ENCODE measurements around the gene AIMP1.

The AIMP1 gene

DNA sequence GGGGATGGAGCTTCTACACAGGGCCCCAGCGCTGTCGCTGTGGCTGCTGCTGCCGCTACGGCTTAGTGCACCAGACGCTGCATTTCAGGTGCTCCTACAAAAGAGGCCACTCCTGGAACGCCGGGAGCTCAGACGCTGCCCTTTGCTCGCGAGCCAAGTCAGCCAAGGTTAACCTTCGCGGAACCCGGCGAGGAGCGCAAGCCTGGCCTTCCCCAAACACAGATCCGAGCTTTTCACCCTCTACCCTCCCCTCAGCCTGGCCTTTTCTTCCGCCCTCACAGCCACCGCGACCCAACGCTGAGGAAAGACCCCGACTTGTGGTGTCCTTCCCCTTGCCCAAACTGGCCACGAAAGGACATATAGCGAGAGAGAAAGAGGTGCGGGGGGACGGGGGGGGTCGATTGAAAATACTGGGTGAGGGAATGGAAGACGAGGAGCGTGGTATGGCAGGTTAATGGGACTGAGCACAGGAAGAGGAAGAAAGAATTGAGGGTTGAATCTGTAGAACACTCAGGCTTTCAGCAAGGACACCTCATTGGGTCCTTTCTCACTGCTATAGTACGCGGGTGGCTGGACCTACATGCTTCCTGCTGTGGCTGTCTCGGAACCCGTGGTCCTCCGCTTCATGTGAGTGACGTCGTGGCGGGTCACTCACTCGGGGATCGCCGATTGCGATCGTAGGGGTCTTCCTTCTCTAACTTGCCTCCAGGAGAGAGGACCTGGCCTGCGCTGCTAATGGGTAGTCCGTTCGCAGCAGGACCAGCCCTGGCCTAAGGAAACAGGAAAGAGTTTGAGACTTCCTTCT lies at the start of gene AIMP1, which contains the start of gene TBCK:
TSS of gene AIMP1 (plus strand) at position 583 of the 805 bp plus-strand sequence. CDS start 8,460 bp downstream, outside the sequence.
TSS of gene TBCK (minus strand) at position 242 of the 805 bp plus-strand sequence. CDS start 7,249 bp downstream, outside the sequence.
- DNase-seq: peak; percentile 96

DNA sequence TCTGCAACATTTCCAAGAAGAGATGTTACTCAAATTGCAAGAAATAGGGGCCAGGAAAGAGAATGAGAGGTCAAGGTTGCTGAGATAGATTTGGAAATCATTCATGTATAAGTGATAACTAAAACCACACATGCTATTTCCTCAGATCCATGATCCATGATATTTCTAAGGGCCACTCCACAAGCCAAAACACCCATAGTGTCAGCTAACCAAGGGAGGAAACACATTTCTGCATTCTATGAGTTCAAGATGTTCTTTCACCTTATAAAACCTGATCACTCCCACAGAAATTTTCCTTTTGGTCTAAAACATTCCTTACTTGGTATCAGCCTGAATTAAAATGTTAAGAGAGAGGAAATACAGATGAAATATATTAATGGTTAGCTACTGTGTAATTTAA lies 47.6 kb upstream of the AIMP1 start:
- no peak for DNase-seq

DNA sequence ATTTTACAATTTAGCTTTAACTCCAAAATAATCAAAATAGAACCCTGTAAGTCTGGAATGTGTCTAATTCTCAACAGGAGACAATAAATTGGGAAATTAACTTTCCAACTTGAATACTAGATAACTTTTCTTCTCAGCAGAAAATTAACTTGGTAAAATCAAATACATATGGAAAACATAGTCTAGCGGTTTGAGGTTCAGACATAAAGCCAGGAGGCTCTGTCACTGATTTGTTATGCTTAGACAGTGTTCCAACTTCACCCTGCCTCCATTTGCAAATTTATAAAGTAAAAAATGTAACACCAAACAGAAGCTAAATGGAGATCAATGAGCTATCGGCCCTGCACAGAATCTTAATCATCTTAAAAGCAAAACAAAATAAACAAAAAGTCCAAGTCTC lies 46.6 kb upstream of the AIMP1 start:
- DNase-seq: no peak

DNA sequence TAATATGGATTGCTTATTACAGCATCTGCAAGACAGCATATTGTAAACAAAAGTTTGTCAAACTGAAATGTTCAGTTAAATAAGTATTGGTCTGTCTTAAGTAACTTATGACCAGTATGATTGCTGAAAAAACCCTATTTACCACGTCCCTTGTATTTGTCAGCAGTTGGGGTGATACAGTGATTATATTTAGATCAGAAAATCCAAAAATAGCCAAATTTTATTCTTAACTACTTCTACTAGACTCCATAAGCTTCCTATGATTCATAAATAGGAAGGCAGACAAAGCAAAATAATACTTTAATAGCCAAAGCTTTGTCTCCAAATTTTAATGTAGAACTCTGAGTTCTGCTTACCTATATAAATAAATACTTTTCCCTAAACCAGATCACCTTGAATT lies 45.6 kb upstream of the AIMP1 start:
- no peak for DNase-seq

DNA sequence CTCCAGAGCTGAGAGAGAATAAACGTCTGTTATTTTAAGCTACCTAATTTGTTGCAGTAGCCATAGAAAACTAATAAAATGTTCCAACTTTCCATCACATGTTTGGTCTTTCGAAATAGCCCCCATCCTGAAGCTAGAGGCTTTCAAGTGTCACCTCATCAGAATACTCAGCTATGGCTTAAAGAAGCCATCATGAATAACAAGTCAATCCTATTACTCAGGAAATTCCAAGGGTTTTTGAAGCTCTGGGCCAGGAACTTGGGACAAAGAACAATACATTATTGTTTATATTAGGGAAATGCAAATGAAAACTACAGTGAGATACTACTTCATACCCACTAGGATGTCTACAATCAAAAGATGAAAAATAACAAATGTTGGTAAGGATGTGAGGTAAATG lies 42.5 kb upstream of the AIMP1 start:
- no peak for DNase-seq

DNA sequence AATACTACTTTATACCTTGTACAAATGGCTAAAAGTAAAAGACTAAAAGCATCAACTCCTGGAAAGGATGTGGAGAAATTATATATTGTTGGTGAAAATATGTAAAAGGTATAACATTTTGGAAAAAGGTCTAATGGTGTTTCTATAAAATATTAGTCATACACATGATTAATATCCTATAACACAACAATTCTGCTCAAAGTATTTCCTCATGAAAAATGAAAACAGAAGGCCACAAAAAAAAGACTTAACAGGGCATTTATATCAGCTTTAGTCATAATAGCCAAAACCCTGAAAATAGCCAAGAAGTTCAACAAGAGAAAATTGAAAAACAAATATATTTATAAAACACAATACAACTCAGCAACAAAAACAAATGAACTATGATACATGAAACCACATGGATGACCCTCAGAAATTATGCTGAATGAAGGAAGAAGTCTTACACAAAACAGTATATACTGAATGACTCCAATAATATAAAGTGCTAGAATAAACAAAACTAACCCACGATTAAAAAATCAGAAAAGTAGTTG lies 39.1 kb upstream of the AIMP1 start:
- DNase-seq: no peak

DNA sequence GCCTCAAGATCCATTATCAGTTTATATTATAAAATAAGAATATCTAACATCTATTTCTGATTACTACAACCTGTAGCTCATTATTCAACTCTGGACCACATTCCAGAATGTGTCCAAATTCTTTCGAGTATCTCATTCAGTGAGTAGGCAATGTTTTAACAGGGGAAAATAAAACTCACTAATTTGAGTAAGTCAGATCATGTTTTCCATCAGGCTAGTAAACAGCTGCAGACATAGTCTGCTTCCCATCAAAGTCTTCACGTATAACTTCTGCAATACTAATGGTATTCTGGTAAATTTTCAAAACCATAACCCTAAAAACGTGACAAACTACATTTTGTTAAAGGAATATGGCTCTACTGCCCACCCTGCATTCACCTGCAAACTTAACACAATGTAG lies 32.1 kb upstream of the AIMP1 start:
- no peak for DNase-seq

DNA sequence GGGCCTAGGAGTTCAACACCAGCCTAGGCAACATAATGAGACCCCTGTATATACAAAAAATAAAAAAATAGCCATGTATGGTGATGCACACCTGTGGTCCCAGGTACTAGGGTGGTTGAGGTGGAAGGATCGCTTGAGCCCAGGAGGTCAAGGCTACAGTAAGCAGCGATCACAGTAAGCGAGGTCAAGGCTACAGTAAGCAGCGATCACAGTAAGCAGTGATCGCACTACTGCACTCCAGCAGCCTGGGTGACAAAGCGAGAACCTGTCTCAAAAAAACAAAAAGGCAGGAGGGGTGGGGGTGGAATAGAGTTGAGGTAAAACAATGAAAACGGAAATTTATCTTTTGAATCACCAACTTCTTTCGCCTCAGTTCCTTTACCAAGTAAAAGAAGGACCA lies 29.7 kb upstream of the AIMP1 start:
- DNase-seq: no peak

DNA sequence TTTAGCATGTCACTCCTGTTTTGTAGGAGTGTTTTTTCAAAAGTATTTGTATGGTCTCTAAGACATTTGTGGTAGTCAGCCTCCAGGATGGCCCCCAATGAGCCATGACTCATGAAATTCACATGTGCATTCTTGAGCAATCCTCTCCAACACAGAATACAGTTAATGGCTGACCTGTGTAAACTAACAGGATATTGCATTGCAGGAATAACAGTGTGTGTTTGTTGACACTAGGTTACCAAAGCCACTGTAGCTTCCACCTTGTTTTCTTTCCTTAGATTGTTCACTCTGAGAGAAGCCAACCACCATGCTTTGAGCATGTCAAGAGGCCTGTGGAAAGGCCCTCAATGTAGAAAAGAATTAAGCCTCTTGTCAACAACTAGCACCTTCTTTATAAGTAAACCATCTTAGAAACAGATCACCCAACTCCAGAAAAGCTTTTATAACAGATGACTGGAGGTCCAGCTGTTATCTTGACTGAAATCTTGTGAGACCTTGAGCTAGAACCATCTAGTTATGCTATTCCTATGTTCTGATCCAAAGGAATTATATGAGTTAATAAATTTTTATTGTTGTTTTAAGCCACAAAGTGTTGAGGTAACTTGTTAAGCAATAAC lies 28.9 kb upstream of the AIMP1 start:
- peak; percentile 42 for DNase-seq

DNA sequence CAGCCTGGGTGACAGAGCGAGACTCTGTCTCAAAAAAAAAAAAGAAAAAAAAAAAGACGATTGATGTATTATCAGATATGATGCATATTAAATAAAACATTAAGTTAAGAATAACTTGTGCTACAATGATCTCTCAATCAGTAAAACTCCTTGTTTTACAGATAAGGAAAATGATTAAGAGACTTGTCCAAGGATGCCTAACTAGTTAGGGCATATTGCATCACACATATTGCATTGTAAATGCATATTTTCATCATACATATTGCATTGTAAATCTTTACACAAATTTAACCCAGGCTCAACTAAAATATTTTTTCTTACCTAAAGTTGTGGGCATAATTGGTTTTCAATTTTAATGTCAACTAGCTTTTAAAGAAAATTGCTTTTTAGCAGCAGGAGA lies 26.6 kb upstream of the AIMP1 start:
- no peak for DNase-seq

DNA sequence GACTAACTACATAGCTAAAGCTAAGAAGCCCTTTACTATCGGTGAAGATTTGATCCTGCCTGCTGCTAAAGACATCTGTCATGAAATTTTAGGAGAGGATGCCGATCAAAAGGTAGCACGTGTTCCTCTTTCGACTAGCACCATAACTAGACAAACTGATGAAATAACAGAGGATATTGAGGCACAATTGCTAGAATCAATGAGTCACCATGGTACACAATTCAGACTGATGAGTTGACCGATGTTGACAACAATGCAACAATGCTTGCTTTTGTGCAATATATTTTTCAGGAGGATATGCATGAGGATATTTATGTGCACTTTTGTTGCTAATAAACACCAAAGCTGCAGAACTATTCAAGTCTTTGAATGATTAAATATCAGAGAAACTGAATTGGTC lies 24.7 kb upstream of the AIMP1 start:
- DNase-seq: no peak

DNA sequence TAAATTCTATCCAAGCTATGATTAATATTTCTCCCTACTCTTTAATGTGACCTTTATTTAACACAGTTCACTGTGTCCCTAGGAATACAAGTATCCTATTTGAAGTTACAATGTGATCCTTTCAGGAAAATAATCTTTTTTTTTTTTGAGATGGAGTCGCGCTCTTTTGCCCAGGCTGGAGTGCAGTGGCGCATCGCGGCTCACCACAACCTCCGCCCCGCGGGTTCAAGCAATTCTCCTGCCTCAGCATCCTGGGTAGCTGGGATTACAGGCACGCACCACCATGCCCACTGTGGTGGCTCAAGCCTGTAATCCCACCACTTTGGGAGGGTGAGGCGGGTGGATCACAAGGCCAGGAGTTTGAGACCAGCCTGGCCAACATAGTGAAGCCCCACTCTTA lies 22.3 kb upstream of the AIMP1 start:
- no peak for DNase-seq

DNA sequence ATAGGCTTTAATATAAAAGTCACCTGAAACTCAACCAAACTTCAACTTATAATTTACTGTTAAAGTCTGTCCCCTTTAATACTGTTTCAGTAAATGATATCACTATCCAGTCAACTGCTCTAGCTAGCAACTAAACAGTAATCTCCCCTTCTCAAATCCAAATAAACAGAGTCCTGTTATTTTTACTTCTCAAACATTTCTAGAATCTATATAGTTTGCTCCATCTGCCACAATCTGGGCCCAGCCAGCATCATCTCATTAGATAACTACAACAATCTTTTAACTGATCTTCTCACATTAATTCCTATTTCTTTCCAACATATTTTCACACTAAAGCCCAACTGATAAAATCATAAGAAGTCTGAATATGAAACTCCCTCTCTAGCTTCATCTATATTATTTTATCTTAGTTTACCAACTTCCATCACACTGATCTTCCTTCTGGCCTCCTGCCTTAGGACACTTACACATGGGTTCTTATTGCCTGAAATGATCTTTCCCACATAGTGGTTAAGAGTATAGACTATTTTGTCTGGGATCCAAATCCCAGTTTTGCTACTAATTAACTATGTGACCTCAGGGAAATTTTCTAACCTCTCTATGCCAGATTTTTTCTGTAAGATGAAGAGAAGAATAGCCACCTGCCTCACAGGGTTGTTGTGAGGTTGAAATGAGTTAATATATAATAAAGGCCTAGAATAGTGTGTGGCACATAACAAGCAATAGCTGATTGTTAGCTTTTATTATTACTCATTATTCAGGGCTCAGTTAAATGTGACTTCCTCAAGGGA lies 18.9 kb upstream of the AIMP1 start:
- no peak for DNase-seq

DNA sequence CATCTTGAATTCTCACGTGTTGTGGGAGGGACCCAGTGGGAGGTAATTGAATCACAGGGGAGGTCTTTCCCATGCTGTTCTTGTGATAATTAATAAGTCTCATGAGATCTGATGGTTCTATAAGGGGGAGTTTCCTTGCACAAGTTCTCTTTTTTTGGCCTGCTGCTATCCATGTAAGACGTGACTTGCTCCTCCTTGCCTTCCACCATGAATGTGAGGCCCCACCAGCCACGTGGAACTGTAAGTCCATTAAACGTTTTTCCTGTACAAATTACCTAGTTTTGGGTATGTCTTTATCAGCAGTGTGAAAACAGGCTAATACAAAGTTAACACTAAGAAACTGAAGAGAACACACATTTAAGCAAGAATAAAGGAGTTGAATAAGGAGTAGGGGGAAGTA lies 16.4 kb upstream of the AIMP1 start:
- no peak for DNase-seq

DNA sequence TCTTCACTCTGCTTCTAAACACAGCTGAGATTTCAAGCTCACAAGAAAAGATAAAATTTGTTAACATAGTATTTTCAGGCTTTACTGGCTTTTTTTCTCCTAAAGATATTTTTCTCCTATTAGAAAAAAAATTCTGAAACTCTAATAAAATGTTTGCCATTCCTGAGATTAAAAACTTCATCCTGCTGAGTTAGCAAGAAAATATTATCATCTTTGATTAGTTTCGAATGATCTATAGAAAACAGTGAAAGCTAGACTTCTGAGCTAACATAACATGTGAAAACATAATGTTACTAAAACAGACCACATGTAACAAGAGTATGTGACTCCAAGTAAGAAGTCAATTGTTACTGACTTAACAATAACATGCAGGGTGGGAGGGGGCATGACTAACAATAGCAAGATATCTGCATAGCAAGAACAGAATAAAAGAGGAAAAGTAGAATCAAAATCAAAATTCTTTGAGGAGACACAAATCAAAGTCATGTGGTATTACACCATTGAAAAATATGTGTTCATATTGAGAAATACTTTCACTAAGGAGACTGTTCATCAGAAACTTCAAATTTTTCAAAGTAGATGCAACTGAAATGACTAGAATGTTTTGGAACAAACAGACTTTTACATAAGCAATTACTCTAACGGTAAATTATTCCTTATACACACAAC lies 14.8 kb upstream of the AIMP1 start:
- no peak for DNase-seq

DNA sequence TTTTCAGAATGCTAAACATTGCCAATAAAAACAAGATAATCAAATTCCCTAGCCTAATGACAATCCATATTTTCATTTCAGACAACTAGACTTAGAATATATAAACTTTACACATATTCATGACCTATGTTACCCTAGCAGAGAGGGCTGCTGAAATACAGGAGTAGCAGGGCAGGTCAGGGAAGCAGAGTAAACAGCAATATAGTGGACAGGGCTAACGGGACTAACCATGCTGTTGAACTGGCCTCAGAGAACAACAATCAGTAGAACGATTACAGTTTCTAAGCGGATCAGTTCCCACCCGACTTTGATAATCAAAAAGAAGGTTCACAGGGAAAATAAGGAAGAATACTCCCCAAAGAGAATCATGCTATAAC lies 14.3 kb upstream of the AIMP1 start:
- DNase-seq: no peak

DNA sequence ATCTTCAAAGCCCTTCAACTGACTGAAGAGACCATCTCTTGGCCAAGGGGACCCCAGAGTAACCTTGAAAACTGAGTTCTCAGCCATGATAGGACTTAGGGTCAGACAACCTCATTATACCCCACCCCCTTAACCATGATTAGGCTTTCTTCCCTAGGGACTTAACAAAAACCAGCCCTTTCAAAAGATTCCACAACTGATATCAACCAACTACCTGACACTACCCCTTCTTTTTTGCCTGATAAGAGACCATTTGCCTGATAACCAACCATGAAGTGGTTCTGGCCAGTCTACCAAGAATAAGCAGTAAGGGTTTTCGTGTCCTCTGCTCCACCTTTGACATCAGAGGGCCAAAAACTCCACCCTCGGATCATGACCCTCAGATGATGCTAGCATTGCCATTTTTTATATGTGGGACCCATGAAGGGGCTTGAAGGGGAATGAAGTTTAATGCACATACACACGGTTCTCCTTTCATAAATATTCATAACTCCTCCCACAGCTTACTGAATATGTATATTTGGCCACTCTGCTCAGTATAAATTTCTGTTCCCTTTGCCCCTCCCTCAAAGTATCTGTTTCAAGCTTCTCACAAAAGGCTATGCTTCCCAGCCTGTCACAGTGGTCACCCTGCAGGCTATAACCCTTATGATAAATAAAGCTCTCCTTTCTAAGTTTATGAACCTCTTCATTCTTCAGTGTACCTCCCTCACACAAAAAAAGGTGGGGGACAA lies 12.6 kb upstream of the AIMP1 start:
- no peak for DNase-seq

DNA sequence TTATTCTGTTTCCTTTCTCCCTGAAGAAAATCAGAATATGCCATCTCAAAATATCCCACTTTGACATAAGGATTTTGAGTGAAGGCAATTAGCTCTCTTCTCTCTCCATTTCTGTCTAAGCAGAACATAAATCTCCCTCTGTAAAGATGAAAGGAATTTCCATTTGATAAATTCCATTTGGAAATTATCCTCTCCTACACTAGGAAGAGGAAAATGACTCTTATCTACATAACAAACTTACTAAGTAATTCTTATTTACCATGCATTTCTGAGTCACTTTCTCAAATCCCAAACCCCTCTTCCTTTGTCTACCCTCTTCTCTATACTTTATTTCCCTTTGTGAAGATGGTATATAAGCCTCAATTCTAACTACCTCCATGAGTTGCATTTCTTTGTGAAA lies 11.7 kb upstream of the AIMP1 start:
- no peak for DNase-seq

DNA sequence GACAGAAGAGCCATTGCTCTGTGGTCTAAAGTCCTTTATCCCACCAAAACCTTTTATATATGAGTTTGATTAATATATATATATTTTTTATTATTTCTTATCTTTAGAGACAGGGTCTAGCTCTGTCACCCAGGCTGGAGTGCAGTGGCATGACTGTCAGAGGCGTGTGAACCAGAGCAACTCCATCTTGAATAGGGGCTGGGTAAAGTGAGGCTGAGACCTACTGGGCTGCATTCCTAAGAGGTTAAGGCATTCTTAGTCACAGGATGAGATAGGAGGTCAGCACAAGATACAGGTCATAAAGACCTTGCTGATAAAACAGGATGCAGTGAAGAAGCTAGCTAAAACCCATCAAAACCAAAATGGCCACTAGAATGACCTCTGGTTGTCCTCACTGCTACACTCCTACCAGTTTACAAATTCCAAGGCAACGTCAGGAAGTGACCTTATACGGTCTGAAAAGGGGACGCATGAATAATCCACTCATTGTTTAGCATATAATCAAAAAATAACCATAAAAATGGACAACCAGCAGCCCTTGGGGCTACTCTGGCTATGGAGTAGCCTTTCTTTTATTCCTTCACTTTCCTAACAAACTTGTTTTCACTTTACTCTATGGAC lies 10.8 kb upstream of the AIMP1 start:
- no peak for DNase-seq

DNA sequence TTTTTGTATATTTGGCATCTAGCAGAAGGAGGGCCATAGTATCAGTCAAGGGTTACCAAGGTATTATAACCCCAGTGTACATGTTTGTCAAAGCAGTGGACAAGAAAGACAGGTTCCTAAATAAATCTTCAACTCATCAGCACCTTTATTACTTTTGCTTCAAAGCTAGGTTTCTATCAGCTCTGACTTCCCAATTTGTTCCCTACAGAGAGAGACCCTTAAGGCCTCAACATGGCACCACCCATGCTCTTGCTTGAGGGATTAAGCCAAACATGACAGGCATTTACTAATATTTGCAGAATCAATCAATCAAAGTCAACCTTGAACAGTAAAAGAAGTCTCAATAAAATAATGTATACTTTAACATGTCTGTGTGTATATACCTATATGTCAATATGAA lies 9.8 kb upstream of the AIMP1 start:
- DNase-seq: no peak

DNA sequence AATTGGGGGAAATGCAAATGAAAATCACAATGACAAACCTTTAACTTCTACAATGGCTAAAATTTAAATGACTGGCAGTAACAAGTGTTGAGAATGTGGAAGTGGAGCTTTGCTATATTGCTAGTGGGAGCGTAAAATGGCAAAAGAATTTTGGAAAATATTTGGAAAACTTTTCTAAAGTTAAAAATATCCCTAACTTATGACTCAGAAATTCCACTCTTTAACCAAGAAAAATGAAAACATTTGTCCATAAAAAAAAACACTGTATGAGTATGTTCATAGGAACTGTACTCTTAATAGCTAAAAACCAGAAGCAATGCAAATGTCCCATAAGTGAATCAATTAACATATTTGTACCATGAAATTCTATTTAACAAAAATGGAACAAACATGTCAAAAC lies 4.0 kb upstream of the AIMP1 start:
- DNase-seq: no peak

DNA sequence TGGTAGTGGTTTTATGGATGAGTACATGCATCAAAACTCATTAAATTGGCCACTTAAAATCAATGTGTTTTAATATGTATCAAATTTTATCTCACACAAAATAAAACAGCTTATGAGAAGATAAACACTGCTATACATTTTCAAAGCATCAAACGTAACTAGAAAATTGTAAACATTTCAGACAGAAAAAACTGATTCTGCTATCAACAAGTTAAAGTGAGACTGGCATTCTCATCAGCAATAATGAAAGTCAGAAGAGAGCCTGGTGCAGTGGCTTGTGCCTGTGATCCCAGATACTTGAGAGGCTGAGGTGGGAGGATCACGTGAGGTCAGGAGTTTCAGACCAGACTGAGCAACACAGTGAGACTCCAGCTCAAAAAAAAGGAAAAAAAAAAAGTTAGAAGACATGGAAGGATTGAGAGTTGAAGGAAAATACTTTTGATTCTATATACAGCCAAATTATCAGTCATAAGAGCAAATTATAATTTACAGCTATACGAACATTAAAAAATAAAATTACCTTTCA lies 3.3 kb upstream of the AIMP1 start:
- no peak for DNase-seq

Data from hematopoietic multipotent progenitor cell treated with erythropoietin and hydrocortisone succinate and interleukin-3 and kit ligand, for 6 days (in vitro differentiated cells).